GM12878 (cell line): Measurements from ENCODE around the gene ACOX1. TPM values are rescaled to one million over a fixed set of nuclear protein-coding genes. Genes with fewer than 3 reads are reported as not detected.

Source experiments
- CHD2 ChIP-seq: IDR thresholded peaks from 2 replicates; pipeline ENCODE4 v1.6.1; 2011; ENCODE audit warnings: low read depth, low read length, improper control_type of control experiment, borderline replicate concordance
- ESRRA ChIP-seq: IDR thresholded peaks from 2 replicates; pipeline ENCODE4 v1.6.1; 2012; ENCODE audit warnings: mild to moderate bottlenecking, low read length, improper control_type of control experiment
- HDGF ChIP-seq: fragments of 450-650 bp; IDR thresholded peaks from 2 replicates; pipeline ENCODE4 v1.6.1; 2016; ENCODE audit warnings: antibody characterized with exemption
- IRF4 ChIP-seq: IDR thresholded peaks from 2 replicates; pipeline ENCODE4 v1.6.1; 2011; ENCODE audit warnings: low read depth, low read length
- NR2C2 ChIP-seq: IDR thresholded peaks from 2 replicates; pipeline ENCODE4 v1.6.1; 2011; ENCODE audit warnings: borderline replicate concordance, low read depth; ENCODE audit not compliant: control insufficient read depth, insufficient read length
- PAX8 ChIP-seq: fragments of 450-650 bp; IDR thresholded peaks from 2 replicates; pipeline ENCODE4 v1.6.1; 2017; ENCODE audit warnings: mild to moderate bottlenecking, moderate library complexity
- SIX5 ChIP-seq: IDR thresholded peaks from 2 replicates; pipeline ENCODE4 v1.6.1; 2011; ENCODE audit warnings: mild to moderate bottlenecking, low read depth, low read length, moderate library complexity; ENCODE audit not compliant: severe bottlenecking
- SUPT20H ChIP-seq: IDR thresholded peaks from 2 replicates; pipeline ENCODE4 v1.6.1; 2011; ENCODE audit warnings: low read depth, mild to moderate bottlenecking, low read length, moderate library complexity, borderline replicate concordance; ENCODE audit not compliant: control insufficient read depth
- SUZ12 ChIP-seq: fragments of 200-600 bp; sonication (generic); IDR thresholded peaks from one replicate; pipeline ENCODE4 v1.6.1; 2018; ENCODE audit warnings: antibody characterized with exemption, mild to moderate bottlenecking; ENCODE audit not compliant: unreplicated experiment
- YY1 ChIP-seq: IDR thresholded peaks from 2 replicates; pipeline ENCODE4 v1.6.1; 2011; ENCODE audit warnings: low read depth, mild to moderate bottlenecking, low read length
- ZNF274 ChIP-seq: IDR thresholded peaks from one replicate; pipeline ENCODE4 v1.8.0; 2011; ENCODE audit not compliant: insufficient read length, insufficient read depth
- polyA plus RNA-seq, 11 experiments: library from polyadenylated mRNA; depleted of rRNA in 4 of 11; unstranded in 6 of 11; stranded (reverse) in 5 of 11; fragments of >200 nt; fragmentation: Nextera tagmentation in 4 of 11; fragmentation: Illumina TruSeq in 1 of 11; extraction: Ambion mirVana in 4 of 11; extraction: Trizol in 1 of 11; gene quantifications; 1 replicate in 1 of 11; 2 replicates in 10 of 11; pipeline versions ENCODE4 v1.2.1 to v1.2.3, GENCODE V29; 2011 to 2016; ENCODE audit warnings: inconsistent platforms in 2 of 11, missing spikeins in 2 of 11, low read depth in 1 of 11
- total RNA-seq, 4 experiments: library from RNA; depleted of rRNA in 3 of 4; stranded (reverse); fragments of >200 nt in 3 of 4; fragmentation: Illumina TruSeq in 1 of 4; extraction: Trizol in 1 of 4; gene quantifications; 2 replicates each; pipeline versions ENCODE4 v1.2.1 to v1.2.3, GENCODE V29; 2013 to 2021
- TF ChIP-seq, protein P1 (sequence below): IDR thresholded peaks from 2 replicates; pipeline ENCODE4 v1.6.1; 2011; ENCODE audit warnings: borderline replicate concordance, low read depth, mild to moderate bottlenecking, moderate library complexity, mixed read lengths, low read length; ENCODE audit not compliant: insufficient read depth; ENCODE audit errors: extremely low read length
- TF ChIP-seq, protein P2 (sequence below): fragments of 450-650 bp; IDR thresholded peaks from 2 replicates; pipeline ENCODE4 v1.6.1; 2017; ENCODE audit warnings: borderline replicate concordance
- TF ChIP-seq, protein P3 (sequence below): fragments of 450-650 bp; IDR thresholded peaks from 2 replicates; pipeline ENCODE4 v1.6.1; 2017; ENCODE audit warnings: antibody characterized with exemption, mild to moderate bottlenecking, moderate library complexity
- TF ChIP-seq, protein P4 (sequence below): IDR thresholded peaks from 2 replicates; pipeline ENCODE4 v1.6.1; 2012; ENCODE audit warnings: low read length, inconsistent platforms
- TF ChIP-seq, protein P5 (sequence below): fragments of 450-650 bp; IDR thresholded peaks from 2 replicates; pipeline ENCODE4 v1.6.1; 2016; ENCODE audit warnings: mild to moderate bottlenecking, moderate library complexity, borderline replicate concordance
- TF ChIP-seq, protein P6 (sequence below): fragments of 450-650 bp; IDR thresholded peaks from 2 replicates; pipeline ENCODE4 v1.6.1; 2017; ENCODE audit warnings: mild to moderate bottlenecking

ACOX1 gene
- total and polyA plus RNA-seq, 10 of the 15 experiments (the other 5 are each of a cell fraction or from before 2014, with no cell fraction given) = 6.5 to 26.2 (median 21.6) TPM

DNA sequence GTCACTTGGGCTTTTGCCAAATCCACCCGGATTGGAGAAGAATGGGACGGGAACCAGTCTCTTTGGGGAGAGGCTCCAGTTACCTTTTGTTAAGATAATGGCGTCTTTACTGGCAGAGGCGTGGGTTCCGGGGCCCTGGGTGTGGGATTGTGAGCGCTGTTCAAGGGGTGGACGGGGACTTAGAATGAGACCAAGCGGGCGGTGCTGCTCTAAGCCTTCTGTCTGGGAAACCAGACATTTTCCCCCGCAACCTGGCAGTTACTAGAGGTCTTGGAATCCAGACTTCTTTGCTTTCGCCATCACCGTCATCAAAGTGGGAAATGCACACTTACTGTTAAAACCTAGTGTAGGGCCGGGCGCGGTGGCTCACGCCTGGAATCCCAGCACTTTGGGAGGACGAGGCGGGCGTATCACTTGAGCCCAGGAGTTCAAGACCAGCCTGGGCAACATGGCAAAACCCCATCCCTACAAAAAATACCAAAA, 780 bp upstream of the ACOX1 start (continued):
- TF ChIP-seq, protein P1, sequence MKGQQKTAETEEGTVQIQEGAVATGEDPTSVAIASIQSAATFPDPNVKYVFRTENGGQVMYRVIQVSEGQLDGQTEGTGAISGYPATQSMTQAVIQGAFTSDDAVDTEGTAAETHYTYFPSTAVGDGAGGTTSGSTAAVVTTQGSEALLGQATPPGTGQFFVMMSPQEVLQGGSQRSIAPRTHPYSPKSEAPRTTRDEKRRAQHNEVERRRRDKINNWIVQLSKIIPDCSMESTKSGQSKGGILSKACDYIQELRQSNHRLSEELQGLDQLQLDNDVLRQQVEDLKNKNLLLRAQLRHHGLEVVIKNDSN = no peak
- TF ChIP-seq PAX8 (peak; percentile 71; the same call in 1 of the 2 replicates), ESRRA (no peak), SUZ12 (no peak), ZNF274 (no peak), NR2C2 (no peak), YY1 (peak; percentile 90), SUPT20H (no peak), HDGF (no peak), CHD2 (no peak), IRF4 (no peak), SIX5 (no peak)
- TF ChIP-seq, protein P2, sequence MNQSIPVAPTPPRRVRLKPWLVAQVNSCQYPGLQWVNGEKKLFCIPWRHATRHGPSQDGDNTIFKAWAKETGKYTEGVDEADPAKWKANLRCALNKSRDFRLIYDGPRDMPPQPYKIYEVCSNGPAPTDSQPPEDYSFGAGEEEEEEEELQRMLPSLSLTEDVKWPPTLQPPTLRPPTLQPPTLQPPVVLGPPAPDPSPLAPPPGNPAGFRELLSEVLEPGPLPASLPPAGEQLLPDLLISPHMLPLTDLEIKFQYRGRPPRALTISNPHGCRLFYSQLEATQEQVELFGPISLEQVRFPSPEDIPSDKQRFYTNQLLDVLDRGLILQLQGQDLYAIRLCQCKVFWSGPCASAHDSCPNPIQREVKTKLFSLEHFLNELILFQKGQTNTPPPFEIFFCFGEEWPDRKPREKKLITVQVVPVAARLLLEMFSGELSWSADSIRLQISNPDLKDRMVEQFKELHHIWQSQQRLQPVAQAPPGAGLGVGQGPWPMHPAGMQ = no peak
- TF ChIP-seq, protein P3, sequence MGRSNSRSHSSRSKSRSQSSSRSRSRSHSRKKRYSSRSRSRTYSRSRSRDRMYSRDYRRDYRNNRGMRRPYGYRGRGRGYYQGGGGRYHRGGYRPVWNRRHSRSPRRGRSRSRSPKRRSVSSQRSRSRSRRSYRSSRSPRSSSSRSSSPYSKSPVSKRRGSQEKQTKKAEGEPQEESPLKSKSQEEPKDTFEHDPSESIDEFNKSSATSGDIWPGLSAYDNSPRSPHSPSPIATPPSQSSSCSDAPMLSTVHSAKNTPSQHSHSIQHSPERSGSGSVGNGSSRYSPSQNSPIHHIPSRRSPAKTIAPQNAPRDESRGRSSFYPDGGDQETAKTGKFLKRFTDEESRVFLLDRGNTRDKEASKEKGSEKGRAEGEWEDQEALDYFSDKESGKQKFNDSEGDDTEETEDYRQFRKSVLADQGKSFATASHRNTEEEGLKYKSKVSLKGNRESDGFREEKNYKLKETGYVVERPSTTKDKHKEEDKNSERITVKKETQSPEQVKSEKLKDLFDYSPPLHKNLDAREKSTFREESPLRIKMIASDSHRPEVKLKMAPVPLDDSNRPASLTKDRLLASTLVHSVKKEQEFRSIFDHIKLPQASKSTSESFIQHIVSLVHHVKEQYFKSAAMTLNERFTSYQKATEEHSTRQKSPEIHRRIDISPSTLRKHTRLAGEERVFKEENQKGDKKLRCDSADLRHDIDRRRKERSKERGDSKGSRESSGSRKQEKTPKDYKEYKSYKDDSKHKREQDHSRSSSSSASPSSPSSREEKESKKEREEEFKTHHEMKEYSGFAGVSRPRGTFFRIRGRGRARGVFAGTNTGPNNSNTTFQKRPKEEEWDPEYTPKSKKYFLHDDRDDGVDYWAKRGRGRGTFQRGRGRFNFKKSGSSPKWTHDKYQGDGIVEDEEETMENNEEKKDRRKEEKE = no peak
- TF ChIP-seq, protein P4, sequence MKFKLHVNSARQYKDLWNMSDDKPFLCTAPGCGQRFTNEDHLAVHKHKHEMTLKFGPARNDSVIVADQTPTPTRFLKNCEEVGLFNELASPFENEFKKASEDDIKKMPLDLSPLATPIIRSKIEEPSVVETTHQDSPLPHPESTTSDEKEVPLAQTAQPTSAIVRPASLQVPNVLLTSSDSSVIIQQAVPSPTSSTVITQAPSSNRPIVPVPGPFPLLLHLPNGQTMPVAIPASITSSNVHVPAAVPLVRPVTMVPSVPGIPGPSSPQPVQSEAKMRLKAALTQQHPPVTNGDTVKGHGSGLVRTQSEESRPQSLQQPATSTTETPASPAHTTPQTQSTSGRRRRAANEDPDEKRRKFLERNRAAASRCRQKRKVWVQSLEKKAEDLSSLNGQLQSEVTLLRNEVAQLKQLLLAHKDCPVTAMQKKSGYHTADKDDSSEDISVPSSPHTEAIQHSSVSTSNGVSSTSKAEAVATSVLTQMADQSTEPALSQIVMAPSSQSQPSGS = no peak
- TF ChIP-seq, protein P5, sequence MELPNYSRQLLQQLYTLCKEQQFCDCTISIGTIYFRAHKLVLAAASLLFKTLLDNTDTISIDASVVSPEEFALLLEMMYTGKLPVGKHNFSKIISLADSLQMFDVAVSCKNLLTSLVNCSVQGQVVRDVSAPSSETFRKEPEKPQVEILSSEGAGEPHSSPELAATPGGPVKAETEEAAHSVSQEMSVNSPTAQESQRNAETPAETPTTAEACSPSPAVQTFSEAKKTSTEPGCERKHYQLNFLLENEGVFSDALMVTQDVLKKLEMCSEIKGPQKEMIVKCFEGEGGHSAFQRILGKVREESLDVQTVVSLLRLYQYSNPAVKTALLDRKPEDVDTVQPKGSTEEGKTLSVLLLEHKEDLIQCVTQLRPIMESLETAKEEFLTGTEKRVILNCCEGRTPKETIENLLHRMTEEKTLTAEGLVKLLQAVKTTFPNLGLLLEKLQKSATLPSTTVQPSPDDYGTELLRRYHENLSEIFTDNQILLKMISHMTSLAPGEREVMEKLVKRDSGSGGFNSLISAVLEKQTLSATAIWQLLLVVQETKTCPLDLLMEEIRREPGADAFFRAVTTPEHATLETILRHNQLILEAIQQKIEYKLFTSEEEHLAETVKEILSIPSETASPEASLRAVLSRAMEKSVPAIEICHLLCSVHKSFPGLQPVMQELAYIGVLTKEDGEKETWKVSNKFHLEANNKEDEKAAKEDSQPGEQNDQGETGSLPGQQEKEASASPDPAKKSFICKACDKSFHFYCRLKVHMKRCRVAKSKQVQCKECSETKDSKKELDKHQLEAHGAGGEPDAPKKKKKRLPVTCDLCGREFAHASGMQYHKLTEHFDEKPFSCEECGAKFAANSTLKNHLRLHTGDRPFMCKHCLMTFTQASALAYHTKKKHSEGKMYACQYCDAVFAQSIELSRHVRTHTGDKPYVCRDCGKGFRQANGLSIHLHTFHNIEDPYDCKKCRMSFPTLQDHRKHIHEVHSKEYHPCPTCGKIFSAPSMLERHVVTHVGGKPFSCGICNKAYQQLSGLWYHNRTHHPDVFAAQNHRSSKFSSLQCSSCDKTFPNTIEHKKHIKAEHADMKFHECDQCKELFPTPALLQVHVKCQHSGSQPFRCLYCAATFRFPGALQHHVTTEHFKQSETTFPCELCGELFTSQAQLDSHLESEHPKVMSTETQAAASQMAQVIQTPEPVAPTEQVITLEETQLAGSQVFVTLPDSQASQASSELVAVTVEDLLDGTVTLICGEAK = peak; percentile 5; the same call in 1 of the 2 replicates
- TF ChIP-seq, protein P6, sequence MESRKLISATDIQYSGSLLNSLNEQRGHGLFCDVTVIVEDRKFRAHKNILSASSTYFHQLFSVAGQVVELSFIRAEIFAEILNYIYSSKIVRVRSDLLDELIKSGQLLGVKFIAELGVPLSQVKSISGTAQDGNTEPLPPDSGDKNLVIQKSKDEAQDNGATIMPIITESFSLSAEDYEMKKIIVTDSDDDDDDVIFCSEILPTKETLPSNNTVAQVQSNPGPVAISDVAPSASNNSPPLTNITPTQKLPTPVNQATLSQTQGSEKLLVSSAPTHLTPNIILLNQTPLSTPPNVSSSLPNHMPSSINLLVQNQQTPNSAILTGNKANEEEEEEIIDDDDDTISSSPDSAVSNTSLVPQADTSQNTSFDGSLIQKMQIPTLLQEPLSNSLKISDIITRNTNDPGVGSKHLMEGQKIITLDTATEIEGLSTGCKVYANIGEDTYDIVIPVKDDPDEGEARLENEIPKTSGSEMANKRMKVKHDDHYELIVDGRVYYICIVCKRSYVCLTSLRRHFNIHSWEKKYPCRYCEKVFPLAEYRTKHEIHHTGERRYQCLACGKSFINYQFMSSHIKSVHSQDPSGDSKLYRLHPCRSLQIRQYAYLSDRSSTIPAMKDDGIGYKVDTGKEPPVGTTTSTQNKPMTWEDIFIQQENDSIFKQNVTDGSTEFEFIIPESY = no peak
